AG10803 (cell line): ENCODE data around the gene SERPINI2.
"Not testable (repeated sequence)": the region's sequence is repeated elsewhere in the genome, so short reads cannot be mapped to it uniquely, and the experiment has no call there.

ENCODE experiments used
- DNase-seq: peaks from one replicate; pipeline ENCODE4 v3.0.0; 2010; ENCODE audit warnings: low read depth
- H3K4me3 ChIP-seq: 2 replicates; pipeline ENCODE4 v1.5.1; 2011; ENCODE audit warnings: mild to moderate bottlenecking, low read length, control low read depth
- CTCF ChIP-seq: conservative IDR thresholded peaks from 2 replicates; pipeline ENCODE4 v1.5.1; 2011; ENCODE audit warnings: mild to moderate bottlenecking, low read length, control low read depth, inconsistent platforms

The SERPINI2 gene

GRCh38 chr3:167450675-167451074, 23.2 kb downstream of the SERPINI2 start:
- TF ChIP-seq CTCF = no peak
- no peak overlapping the region for H3K4me3 ChIP-seq
- no peak for DNase-seq

DNA sequence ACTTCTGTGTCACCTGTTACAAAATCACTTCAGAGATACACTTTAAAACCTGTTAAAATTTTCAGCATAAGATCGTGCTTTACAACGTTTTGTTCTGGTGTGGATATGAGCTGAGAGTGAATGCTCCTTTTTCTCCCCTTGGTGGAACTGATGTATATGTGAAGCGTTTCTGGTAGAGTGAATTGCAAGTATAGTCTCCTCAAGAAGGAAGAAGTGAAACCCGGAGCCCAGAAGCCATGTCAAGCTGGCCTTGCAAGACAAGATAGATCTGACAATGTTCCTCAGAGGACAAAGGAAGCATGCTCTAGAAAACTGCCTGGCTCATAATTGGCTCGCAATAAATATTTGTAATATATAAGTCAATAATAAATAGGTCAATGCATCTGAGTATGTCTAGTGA, 23.6 kb downstream of the SERPINI2 start:
- H3K4me3 ChIP-seq = no peak overlapping the region
- no peak for DNase-seq
- TF ChIP-seq CTCF = no peak

DNA sequence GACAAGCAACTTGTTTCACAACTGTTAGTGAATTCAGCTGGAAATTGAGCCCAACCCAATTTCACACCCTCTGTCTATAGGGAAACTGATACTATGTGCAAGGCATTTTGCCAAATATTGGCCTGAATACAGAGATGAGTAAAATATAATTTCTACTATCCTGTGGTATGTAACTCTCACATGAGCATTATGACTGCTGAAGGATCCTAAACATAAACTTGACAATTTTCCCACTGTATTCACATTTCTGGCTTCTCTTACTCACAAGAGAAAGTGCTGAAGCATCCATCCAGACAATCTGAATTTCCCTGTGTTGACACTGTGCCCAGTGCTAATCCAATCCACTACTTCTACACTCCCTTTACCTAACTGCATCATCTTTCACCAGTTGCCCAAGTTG, 28.4 kb downstream of the SERPINI2 start:
- no peak for TF ChIP-seq CTCF
- no peak for DNase-seq
- H3K4me3 ChIP-seq = no peak overlapping the region

- H3K4me3 ChIP-seq = no peak overlapping the region
- no peak for TF ChIP-seq CTCF
- DNase-seq = no peak
Measured at GRCh38 chr3:167441256-167441655, 32.6 kb downstream of the SERPINI2 start.

- H3K4me3 ChIP-seq = no peak overlapping the region
- DNase-seq = no peak
- no peak for TF ChIP-seq CTCF
Measured at GRCh38 chr3:167437428-167438139, 36.3 kb downstream of the SERPINI2 start.

DNA sequence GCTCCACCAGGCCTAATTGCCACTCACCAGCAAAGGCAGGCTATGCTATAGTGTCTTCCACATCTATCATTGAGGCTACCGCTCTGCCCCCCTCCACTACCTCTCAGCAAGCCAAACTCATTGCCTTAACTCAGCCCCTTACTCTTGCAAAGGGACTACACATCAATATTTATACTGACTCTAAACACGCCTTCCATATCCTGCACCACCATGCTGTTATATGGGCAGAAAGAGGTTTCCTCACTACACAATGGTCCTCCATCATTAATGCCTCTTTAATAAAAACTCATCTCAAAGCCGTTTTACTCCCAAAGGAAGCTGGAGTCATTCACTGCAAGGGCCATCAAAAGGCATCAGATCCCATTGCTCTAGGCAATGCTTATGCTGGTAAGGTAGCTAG, 46.9 kb downstream of the SERPINI2 start:
- DNase-seq, H3K4me3 ChIP-seq: not testable (repeated sequence)

GRCh38 chr3:167422396-167422795, 51.4 kb downstream of the SERPINI2 start:
- DNase-seq = not testable (repeated sequence)

DNA sequence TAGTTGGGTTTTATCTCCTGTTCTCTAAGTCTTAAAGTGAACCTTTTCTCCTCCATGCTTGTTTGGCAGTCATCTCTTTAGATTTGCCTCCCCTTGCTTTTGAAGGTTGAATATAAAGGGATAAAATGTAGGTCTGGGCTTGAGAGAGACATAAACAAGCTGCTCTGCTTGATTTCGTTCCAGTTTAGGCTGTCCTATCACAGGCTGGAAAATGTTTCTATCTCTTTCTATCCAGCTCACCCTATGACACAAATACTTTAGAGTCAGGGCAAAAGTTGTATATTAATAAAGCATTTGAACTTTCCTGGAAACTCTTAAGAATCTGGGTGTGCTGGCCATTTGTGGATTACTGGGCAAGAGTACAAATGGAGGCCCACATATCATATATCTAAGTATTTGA, 64.2 kb downstream of the SERPINI2 start:
- DNase-seq = no peak
- TF ChIP-seq CTCF = no peak
- H3K4me3 ChIP-seq = no peak overlapping the region

More at GRCh38 chr3:167422396-167422795, 51.4 kb downstream of the SERPINI2 start:
- H3K4me3 ChIP-seq = not testable (repeated sequence)
